Activated CD4-positive, alpha-beta T cell treated with anti-CD3 and anti-CD28 coated beads for 24 hours (primary cell): ENCODE results near the gene CDC73.
"Not testable (repeated sequence)": the region's sequence is repeated elsewhere in the genome, so short reads cannot be mapped to it uniquely, and the experiment has no call there.

ENCODE experiments used
- DNase-seq, 2 donors: peaks; one replicate each; pipeline ENCODE4 v3.0.0-alpha.2; 2020; ENCODE audit warnings: low read depth in 2 of 2

The CDC73 gene

GRCh38 chr1:193234530-193234929 lies 112.7 kb downstream of the CDC73 start:
- no peak for DNase-seq

- no peak for DNase-seq
These were observed 115.6 kb downstream of the CDC73 start for GRCh38 chr1:193237381-193237978.

GRCh38 chr1:193240609-193241008 lies 118.8 kb downstream of the CDC73 start:
- no peak for DNase-seq

- no peak for DNase-seq
These were observed 119.4 kb downstream of the CDC73 start for GRCh38 chr1:193241132-193241827.

- DNase-seq = no peak
These were observed 120.2 kb downstream of the CDC73 start for GRCh38 chr1:193242000-193242399.

GRCh38 chr1:193249187-193249586 lies 127.4 kb downstream of the CDC73 start:
- no peak for DNase-seq

- DNase-seq = no peak
These were observed 130.1 kb downstream of the CDC73 start for GRCh38 chr1:193251950-193252349.

- DNase-seq = no peak
These were observed 134.2 kb downstream of the CDC73 start for GRCh38 chr1:193256019-193256418.

- no peak for DNase-seq
These were observed 137.8 kb downstream of the CDC73 start for GRCh38 chr1:193259636-193260035.

GRCh38 chr1:193260056-193260745 lies 138.4 kb downstream of the CDC73 start:
- DNase-seq = no peak

- DNase-seq = no peak
These were observed 139.1 kb downstream of the CDC73 start for GRCh38 chr1:193260896-193261295.

- DNase-seq = no peak
These were observed 140.8 kb downstream of the CDC73 start for GRCh38 chr1:193262661-193263060.

GRCh38 chr1:193264313-193265065 lies 142.7 kb downstream of the CDC73 start:
- DNase-seq = no peak

- DNase-seq = no peak
These were observed 143.9 kb downstream of the CDC73 start for GRCh38 chr1:193265716-193266115.

- DNase-seq = not testable (repeated sequence)
These were observed 145.0 kb downstream of the CDC73 start for GRCh38 chr1:193266794-193267193.

GRCh38 chr1:193270996-193271395 lies 149.2 kb downstream of the CDC73 start:
- DNase-seq = no peak

- DNase-seq = no peak
These were observed 153.9 kb downstream of the CDC73 start for GRCh38 chr1:193275773-193276172.

- DNase-seq = no peak
These were observed 157.1 kb downstream of the CDC73 start for GRCh38 chr1:193278968-193279367.

GRCh38 chr1:193281894-193282293 lies 160.1 kb downstream of the CDC73 start:
- DNase-seq = no peak

- DNase-seq = no peak
These were observed 161.2 kb downstream of the CDC73 start for GRCh38 chr1:193283016-193283415.

GRCh38 chr1:193284219-193284618 lies 162.4 kb downstream of the CDC73 start:
- no peak for DNase-seq

- DNase-seq = no peak
These were observed 163.8 kb downstream of the CDC73 start for GRCh38 chr1:193285641-193286040.
